Measurements from ENCODE around the gene EPO. TPM values are rescaled to one million over a fixed set of nuclear protein-coding genes. Genes with fewer than 3 reads are reported as not detected.

The EPO gene
- total and polyA plus RNA-seq, 9 donors: 0.07 to 0.40 (median 0.18) TPM; not detected in 4

DNA sequence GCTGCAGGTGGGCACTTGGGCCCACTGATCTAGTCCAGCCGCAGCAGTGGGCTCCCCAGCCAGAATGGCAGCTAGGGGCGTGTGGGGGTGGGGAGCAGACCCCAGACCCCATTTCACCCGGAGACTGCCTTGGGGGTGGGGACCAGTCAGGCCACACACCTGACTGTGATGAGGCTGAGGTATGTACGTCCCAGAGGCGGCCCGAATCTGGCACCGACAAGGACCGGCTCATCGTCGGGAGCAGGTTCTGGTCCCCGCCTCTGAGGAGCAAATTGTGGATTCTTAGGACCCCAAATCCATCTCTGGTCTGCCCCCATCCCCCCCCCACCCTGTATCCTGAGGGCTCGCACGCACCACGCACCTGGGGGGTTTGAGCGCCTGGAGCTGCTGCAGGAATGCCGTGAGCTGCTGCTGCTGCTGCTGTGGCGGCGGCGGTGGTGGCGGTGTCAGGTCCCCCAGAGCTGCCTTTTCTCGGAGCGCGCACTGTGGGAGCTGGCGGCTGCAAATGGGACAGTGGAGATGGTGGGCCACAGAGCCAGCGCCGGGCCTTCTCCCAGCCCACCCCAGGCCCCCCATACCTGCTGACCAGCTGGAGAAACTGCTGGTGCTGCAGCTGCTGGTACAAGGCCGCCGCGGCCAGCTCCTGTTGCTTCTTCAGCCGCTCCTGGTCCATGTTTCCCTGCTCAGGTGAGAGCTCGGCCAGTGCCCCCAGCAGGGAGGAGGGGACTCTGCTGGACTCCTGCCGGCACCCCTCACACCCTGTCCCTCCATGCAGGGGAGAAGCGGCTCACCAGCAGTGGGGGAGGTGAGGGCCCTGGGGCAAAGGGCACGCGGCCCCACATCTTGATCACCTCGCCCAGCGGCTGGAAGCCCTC, 36.4 kb upstream of the EPO start:
- no peak overlapping the region for H3K4me3 ChIP-seq (ENCODE audit: low read length)
- peaks cover 98% of the 10 kb centered on the region for H3K36me3 ChIP-seq (ENCODE audit: control insufficient read depth, insufficient read depth, low read length)
- H3K4me1 ChIP-seq (ENCODE audit: control insufficient read depth, insufficient read depth, low read length): peaks cover 12% of the 10 kb centered on the region
- H3K27me3 ChIP-seq (ENCODE audit: control insufficient read depth, insufficient read depth, low read length): no peaks in the 10 kb centered on the region
- DNase-seq: no peak
- no peak overlapping the region for H3K27ac ChIP-seq (ENCODE audit: low read length)
- H3K9me3 ChIP-seq (replicated peaks; ENCODE audit: control insufficient read depth, low read depth, low read length): no peaks in the 10 kb centered on the region
- WGBS (ENCODE audit: insufficient coverage): 91% methylated on average over 21 of the region's 37 CpGs

- peaks cover 96% of the 10 kb centered on the region for H3K36me3 ChIP-seq (ENCODE audit: control insufficient read depth, insufficient read depth, low read length)
- DNase-seq: no peak
Measured at GRCh38 chr7:100684534-100685042, 35.7 kb upstream of the EPO start.

GRCh38 chr7:100685049-100685605, 35.1 kb upstream of the EPO start:
- no peak overlapping the region for H3K27ac ChIP-seq (ENCODE audit: low read length)
- DNase-seq: no peak
- H3K27me3 ChIP-seq (ENCODE audit: control insufficient read depth, insufficient read depth, low read length): no peaks in the 10 kb centered on the region
- H3K36me3 ChIP-seq (ENCODE audit: control insufficient read depth, insufficient read depth, low read length): peaks cover 90% of the 10 kb centered on the region
- 89% methylated on average over 3 of the region's 18 CpGs for WGBS (ENCODE audit: insufficient coverage)
- H3K4me1 ChIP-seq (ENCODE audit: control insufficient read depth, insufficient read depth, low read length): peaks cover 13% of the 10 kb centered on the region
- H3K4me3 ChIP-seq (ENCODE audit: low read length): no peak overlapping the region
- no peaks in the 10 kb centered on the region for H3K9me3 ChIP-seq (replicated peaks; ENCODE audit: control insufficient read depth, low read depth, low read length)

More at GRCh38 chr7:100684534-100685042, 35.7 kb upstream of the EPO start:
- H3K4me3 ChIP-seq (ENCODE audit: low read length): no peak overlapping the region
- H3K27ac ChIP-seq (ENCODE audit: low read length): no peak overlapping the region
- peaks cover 12% of the 10 kb centered on the region for H3K4me1 ChIP-seq (ENCODE audit: control insufficient read depth, insufficient read depth, low read length)
- 88% methylated on average over 8 of the region's 16 CpGs for WGBS (ENCODE audit: insufficient coverage)
- H3K9me3 ChIP-seq (replicated peaks; ENCODE audit: control insufficient read depth, low read depth, low read length): no peaks in the 10 kb centered on the region
- H3K27me3 ChIP-seq (ENCODE audit: control insufficient read depth, insufficient read depth, low read length): no peaks in the 10 kb centered on the region

DNA sequence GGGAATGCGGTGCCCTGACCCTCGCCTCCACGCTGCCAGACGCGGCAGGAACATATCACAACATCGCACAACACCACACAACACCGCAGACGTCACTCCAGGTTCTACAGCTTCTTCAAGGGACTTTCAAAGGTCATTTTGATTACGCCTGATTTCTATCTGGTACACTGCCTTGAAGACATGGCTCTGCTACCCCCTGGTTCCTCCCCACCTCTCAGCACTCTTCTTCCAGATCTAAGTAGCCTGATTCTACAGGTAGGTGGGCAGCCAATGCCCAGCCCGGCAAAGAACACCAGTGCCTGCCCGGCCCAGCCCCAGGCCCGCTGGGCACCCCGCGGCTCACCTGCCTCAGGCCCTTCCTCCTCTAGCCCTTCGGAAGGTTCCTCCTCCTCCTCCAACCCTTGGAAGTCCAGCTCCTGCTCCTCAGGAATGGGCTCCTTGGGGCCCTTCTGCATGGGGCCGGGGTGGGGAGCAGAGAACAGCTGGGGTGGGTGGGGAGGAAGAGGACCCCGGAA, 34.6 kb upstream of the EPO start:
- Histone ChIP-seq H3K27me3 (ENCODE audit: control insufficient read depth, insufficient read depth, low read length) (no peaks in the 10 kb centered on the region), H3K4me1 (ENCODE audit: control insufficient read depth, insufficient read depth, low read length) (peaks cover 12% of the 10 kb centered on the region), H3K9me3 (replicated peaks; ENCODE audit: control insufficient read depth, low read depth, low read length) (no peaks in the 10 kb centered on the region), H3K36me3 (ENCODE audit: control insufficient read depth, insufficient read depth, low read length) (peaks cover 85% of the 10 kb centered on the region), H3K4me3 (ENCODE audit: low read length) (no peak overlapping the region), H3K27ac (ENCODE audit: low read length) (no peak overlapping the region)
- no peak for DNase-seq
- WGBS (ENCODE audit: insufficient coverage): 86% methylated on average over 14 of the region's 17 CpGs

GRCh38 chr7:100686201-100686821, 34.0 kb upstream of the EPO start:
- Histone ChIP-seq H3K4me1 (ENCODE audit: control insufficient read depth, insufficient read depth, low read length) (peaks cover 14% of the 10 kb centered on the region), H3K27ac (ENCODE audit: low read length) (no peak overlapping the region), H3K27me3 (ENCODE audit: control insufficient read depth, insufficient read depth, low read length) (no peaks in the 10 kb centered on the region), H3K4me3 (ENCODE audit: low read length) (no peak overlapping the region), H3K9me3 (replicated peaks; ENCODE audit: control insufficient read depth, low read depth, low read length) (no peaks in the 10 kb centered on the region), H3K36me3 (ENCODE audit: control insufficient read depth, insufficient read depth, low read length) (peaks cover 86% of the 10 kb centered on the region)
- WGBS (ENCODE audit: insufficient coverage): 81% methylated on average over 25 of the region's 33 CpGs
- no peak for DNase-seq

GRCh38 chr7:100686822-100687211, 33.5 kb upstream of the EPO start:
- peaks cover 82% of the 10 kb centered on the region for H3K36me3 ChIP-seq (ENCODE audit: control insufficient read depth, insufficient read depth, low read length)
- H3K4me1 ChIP-seq (ENCODE audit: control insufficient read depth, insufficient read depth, low read length): peaks cover 20% of the 10 kb centered on the region
- no peak overlapping the region for H3K4me3 ChIP-seq (ENCODE audit: low read length)
- H3K27me3 ChIP-seq (ENCODE audit: control insufficient read depth, insufficient read depth, low read length): no peaks in the 10 kb centered on the region
- DNase-seq: no peak
- no peak overlapping the region for H3K27ac ChIP-seq (ENCODE audit: low read length)
- 86% methylated on average over 14 of the region's 17 CpGs for WGBS (ENCODE audit: insufficient coverage)
- H3K9me3 ChIP-seq (replicated peaks; ENCODE audit: control insufficient read depth, low read depth, low read length): no peaks in the 10 kb centered on the region

DNA sequence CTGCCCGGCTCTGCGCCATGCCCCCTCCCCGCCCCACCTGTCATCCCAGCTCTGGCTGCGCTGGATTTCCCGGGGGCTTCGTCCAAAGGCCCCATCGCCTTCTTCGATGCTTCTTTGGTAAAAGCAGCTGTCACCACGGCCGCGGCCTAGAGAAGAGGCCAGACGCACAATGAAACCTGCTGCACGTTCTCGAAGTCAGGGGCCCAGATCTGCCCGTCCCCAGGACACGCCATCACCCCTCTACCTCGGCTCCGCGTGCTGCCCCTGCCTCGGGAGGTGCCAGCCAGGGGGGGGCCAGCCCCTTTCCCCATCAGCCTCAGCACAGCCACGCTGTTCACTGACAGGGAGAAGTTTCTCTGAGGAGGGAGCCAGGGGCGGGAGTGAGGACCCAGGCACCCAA, 33.0 kb upstream of the EPO start:
- DNase-seq: no peak

GRCh38 chr7:100687751-100688300, 32.4 kb upstream of the EPO start:
- Histone ChIP-seq H3K9me3 (replicated peaks; ENCODE audit: control insufficient read depth, low read depth, low read length) (no peaks in the 10 kb centered on the region), H3K36me3 (ENCODE audit: control insufficient read depth, insufficient read depth, low read length) (peaks cover 75% of the 10 kb centered on the region), H3K4me3 (ENCODE audit: low read length) (no peak overlapping the region), H3K27me3 (ENCODE audit: control insufficient read depth, insufficient read depth, low read length) (no peaks in the 10 kb centered on the region), H3K4me1 (ENCODE audit: control insufficient read depth, insufficient read depth, low read length) (peaks cover 25% of the 10 kb centered on the region), H3K27ac (ENCODE audit: low read length) (no peak overlapping the region)
- no peak for DNase-seq
- 89% methylated on average over 22 of the region's 25 CpGs for WGBS (ENCODE audit: insufficient coverage)

More for the DNA sequence above, 33.0 kb upstream of the EPO start:
- Histone ChIP-seq H3K27ac (ENCODE audit: low read length) (no peak overlapping the region), H3K9me3 (replicated peaks; ENCODE audit: control insufficient read depth, low read depth, low read length) (no peaks in the 10 kb centered on the region), H3K4me3 (ENCODE audit: low read length) (no peak overlapping the region), H3K36me3 (ENCODE audit: control insufficient read depth, insufficient read depth, low read length) (peaks cover 80% of the 10 kb centered on the region), H3K27me3 (ENCODE audit: control insufficient read depth, insufficient read depth, low read length) (no peaks in the 10 kb centered on the region), H3K4me1 (ENCODE audit: control insufficient read depth, insufficient read depth, low read length) (peaks cover 20% of the 10 kb centered on the region)
- 85% methylated on average over 20 of the region's 22 CpGs for WGBS (ENCODE audit: insufficient coverage)

DNA sequence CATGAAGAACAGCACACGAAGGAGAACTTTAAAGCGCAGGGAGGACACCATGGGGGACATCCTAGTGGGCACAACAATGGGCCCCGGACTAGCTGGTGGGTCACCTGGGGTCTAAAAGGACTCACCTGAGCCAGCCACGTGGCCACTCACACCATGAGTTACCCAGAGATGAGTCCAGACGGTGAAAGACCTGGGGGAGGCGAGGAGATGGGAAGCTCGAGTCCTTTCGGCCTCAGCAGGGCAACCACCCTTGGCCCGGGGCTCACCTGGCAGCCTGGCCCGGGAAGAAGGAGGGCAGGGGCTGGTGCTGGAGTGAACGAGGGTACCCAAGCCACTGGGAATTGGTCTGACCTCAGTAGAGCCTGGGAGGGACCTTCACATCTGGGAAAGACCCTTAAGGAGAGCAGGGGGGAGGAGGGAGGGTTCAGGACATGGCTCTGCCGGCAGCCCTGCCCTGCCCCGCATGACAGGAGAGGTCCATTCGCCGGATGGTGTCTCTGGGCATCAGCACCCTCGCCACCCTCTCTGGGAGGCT, 31.9 kb upstream of the EPO start:
- Histone ChIP-seq H3K4me1 (ENCODE audit: control insufficient read depth, insufficient read depth, low read length) (peaks cover 30% of the 10 kb centered on the region), H3K27me3 (ENCODE audit: control insufficient read depth, insufficient read depth, low read length) (no peaks in the 10 kb centered on the region), H3K9me3 (replicated peaks; ENCODE audit: control insufficient read depth, low read depth, low read length) (no peaks in the 10 kb centered on the region), H3K27ac (ENCODE audit: low read length) (no peak overlapping the region), H3K36me3 (ENCODE audit: control insufficient read depth, insufficient read depth, low read length) (peaks cover 69% of the 10 kb centered on the region), H3K4me3 (ENCODE audit: low read length) (no peak overlapping the region)
- 83% methylated on average over 13 of the region's 16 CpGs for WGBS (ENCODE audit: insufficient coverage)
- no peak for DNase-seq

Data from muscle of leg (tissue), 11 donors.